Stimulated activated naive B cell treated with anti-CD40 and anti-IgM and Interleukin-4, amounts not matched to agents 10 μg/mL and 1 μg/mL and 100 μg/mL, for 72 hours (primary cell): ENCODE measurements around the gene PSMD1.
"Not testable (repeated sequence)": the region's sequence is repeated elsewhere in the genome, so short reads cannot be mapped to it uniquely, and the experiment has no call there.

Experiments used
- ATAC-seq, 2 donors: fragments of 150-1000 bp; cut with Tn5 transposase; replicated peaks; 2 replicates each; pipeline ENCODE4 v1.10.0; 2021; ENCODE audit warnings: moderate library complexity in 1 of 2
- DNase-seq: peaks from one replicate; pipeline ENCODE4 v3.0.0; 2021
- H3K27ac Mint-ChIP-seq: one replicate; pipeline ENCODE4 v1.8.0; 2022; ENCODE audit warnings: mild to moderate bottlenecking, mixed read lengths
- H3K27me3 Mint-ChIP-seq, 2 donors: one replicate each; pipeline ENCODE4 v1.8.0; 2022; ENCODE audit warnings: mixed read lengths in 2 of 2
- H3K36me3 Mint-ChIP-seq, 2 donors: one replicate each; pipeline ENCODE4 v1.8.0; 2022; ENCODE audit warnings: mixed read lengths in 2 of 2, mild to moderate bottlenecking in 1 of 2
- H3K4me1 Mint-ChIP-seq, 2 donors: one replicate each; pipeline ENCODE4 v1.8.0; 2022; ENCODE audit warnings: mixed read lengths in 2 of 2, mild to moderate bottlenecking in 1 of 2
- H3K4me3 Mint-ChIP-seq, 2 donors: one replicate each; pipeline ENCODE4 v1.8.0; 2022; ENCODE audit warnings: mild to moderate bottlenecking in 2 of 2, mixed read lengths in 2 of 2, moderate library complexity in 1 of 2
- H3K9me3 Mint-ChIP-seq, 2 donors: one replicate each; pipeline ENCODE4 v1.8.0; 2022; ENCODE audit warnings: mixed read lengths in 2 of 2, mild to moderate bottlenecking in 1 of 2

Gene PSMD1

DNA sequence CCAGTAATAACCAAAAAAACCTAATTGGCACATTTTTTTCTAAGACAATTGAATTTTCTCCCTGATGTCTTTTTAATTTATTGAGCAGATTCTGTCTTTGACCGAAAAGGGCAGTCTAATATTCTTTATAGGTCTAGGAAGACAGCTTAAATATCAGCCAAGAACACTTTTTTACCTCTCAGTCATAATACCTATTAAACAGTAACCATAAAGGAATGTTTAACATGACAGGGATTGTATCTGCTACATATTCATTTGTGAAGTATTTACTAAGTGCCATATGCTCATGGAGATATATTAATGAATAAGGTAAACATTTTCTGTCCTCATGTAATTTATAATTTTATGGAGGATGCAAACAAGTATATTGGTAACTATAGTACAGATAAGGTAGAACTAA is 71.3 kb downstream of the PSMD1 start:
- no peak overlapping the region for H3K27ac Mint-ChIP-seq
- peaks cover 10 to 13% of the 10 kb centered on the region in 2 donors for H3K4me1 Mint-ChIP-seq
- no peaks in the 10 kb centered on the region for H3K27me3 Mint-ChIP-seq
- DNase-seq (no peak), ATAC-seq (no peak)
- H3K4me3 Mint-ChIP-seq: no peak overlapping the region
- H3K9me3 Mint-ChIP-seq: no peaks in the 10 kb centered on the region
- peaks cover 10 to 22% of the 10 kb centered on the region in 2 donors for H3K36me3 Mint-ChIP-seq

GRCh38 chr2:231128541-231128940 is 71.9 kb downstream of the PSMD1 start:
- DNase-seq (no peak), ATAC-seq (no peak)
- Mint-ChIP-seq H3K27me3 (no peaks in the 10 kb centered on the region), H3K4me3 (no peak overlapping the region), H3K27ac (no peak overlapping the region), H3K36me3 (peaks cover 10 to 23% of the 10 kb centered on the region in 2 donors), H3K4me1 (peaks cover 8 to 10% of the 10 kb centered on the region in 2 donors), H3K9me3 (no peaks in the 10 kb centered on the region)

GRCh38 chr2:231129216-231129615 is 72.5 kb downstream of the PSMD1 start:
- ATAC-seq: no peak
- Mint-ChIP-seq H3K27ac (no peak overlapping the region), H3K9me3 (no peaks in the 10 kb centered on the region), H3K4me1 (peaks cover 8 to 11% of the 10 kb centered on the region in 2 donors), H3K27me3 (no peaks in the 10 kb centered on the region), H3K36me3 (peaks cover 10 to 23% of the 10 kb centered on the region in 2 donors), H3K4me3 (no peak overlapping the region)
- no peak for DNase-seq

- no peaks in the 10 kb centered on the region for H3K27me3 Mint-ChIP-seq
- DNase-seq (no peak), ATAC-seq (no peak)
- no peak overlapping the region for H3K4me3 Mint-ChIP-seq
- H3K4me1 Mint-ChIP-seq: peaks cover 8 to 17% of the 10 kb centered on the region in 2 donors
- H3K9me3 Mint-ChIP-seq: no peaks in the 10 kb centered on the region
- H3K36me3 Mint-ChIP-seq: peaks cover 10 to 23% of the 10 kb centered on the region in 2 donors
- no peak overlapping the region for H3K27ac Mint-ChIP-seq
These were observed 73.8 kb downstream of the PSMD1 start for GRCh38 chr2:231130336-231131056.

DNA sequence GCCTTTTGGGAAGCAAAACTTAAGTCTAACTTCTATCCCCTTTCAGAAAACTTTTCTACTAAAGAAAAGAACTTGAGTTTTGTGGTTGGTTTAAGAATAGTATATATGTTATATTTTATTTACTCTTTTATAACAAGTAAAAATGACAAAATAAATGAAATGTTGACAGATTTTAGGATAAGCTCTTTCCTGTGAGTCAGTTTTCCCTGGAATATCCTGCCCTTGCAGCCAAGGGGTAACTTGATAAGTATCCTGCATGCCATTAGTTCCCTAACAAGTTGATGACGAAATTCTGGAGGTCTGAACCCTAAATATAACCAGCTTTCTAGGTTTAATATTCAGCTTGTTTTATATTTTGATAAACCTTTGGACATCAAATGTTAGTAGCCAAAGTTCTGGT is 75.5 kb downstream of the PSMD1 start:
- no peak overlapping the region for H3K4me3 Mint-ChIP-seq
- ATAC-seq: no peak

DNA sequence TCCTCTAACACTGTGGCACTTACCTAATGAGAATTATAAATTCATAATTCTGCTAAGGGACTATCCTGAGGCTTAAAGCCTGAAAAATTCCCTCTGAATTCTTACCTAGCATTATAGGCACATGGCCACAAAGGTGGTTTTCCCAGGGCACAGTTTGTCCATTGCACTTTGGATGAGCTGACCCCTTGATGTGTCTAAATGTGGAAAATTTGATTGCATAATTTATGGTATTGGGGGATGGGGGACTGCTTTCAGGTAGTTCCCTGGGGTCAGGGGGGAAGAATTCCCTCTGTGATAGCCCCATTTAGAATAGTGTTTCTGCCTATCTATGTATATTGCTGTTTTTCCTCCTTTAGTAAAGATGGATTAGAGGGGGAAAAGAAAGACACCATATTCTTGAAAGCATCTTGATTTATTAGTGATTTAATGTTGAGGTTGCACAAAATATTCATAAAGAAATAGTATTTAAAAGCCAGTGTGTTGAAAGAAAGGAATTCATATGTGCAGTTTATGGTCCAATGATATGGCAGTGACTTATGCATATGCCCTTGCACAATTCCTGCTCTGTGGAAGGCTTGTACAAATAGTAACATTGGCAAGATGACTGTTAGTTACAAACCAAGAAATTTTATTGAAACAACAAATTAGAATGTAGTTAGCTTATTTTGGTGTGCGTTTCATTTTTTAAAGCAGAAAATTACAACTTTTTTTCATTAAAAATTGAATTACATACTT is 76.9 kb downstream of the PSMD1 start:
- Mint-ChIP-seq H3K27ac (no peak overlapping the region), H3K9me3 (no peaks in the 10 kb centered on the region), H3K4me3 (no peak overlapping the region), H3K36me3 (peaks cover 16 to 20% of the 10 kb centered on the region in 2 donors), H3K27me3 (no peaks in the 10 kb centered on the region), H3K4me1 (peaks cover 11 to 21% of the 10 kb centered on the region in 2 donors)
- DNase-seq (no peak), ATAC-seq (no peak)

More for the DNA sequence above, 75.5 kb downstream of the PSMD1 start:
- Mint-ChIP-seq H3K36me3 (peaks cover 12 to 23% of the 10 kb centered on the region in 2 donors), H3K9me3 (no peaks in the 10 kb centered on the region), H3K27ac (no peak overlapping the region), H3K4me1 (peaks cover 11 to 17% of the 10 kb centered on the region in 2 donors), H3K27me3 (no peaks in the 10 kb centered on the region)
- DNase-seq: no peak

GRCh38 chr2:231134910-231135655 is 78.4 kb downstream of the PSMD1 start:
- peaks cover 21 to 27% of the 10 kb centered on the region in 2 donors for H3K36me3 Mint-ChIP-seq
- no peak overlapping the region for H3K4me3 Mint-ChIP-seq
- H3K27ac Mint-ChIP-seq: no peak overlapping the region

DNA sequence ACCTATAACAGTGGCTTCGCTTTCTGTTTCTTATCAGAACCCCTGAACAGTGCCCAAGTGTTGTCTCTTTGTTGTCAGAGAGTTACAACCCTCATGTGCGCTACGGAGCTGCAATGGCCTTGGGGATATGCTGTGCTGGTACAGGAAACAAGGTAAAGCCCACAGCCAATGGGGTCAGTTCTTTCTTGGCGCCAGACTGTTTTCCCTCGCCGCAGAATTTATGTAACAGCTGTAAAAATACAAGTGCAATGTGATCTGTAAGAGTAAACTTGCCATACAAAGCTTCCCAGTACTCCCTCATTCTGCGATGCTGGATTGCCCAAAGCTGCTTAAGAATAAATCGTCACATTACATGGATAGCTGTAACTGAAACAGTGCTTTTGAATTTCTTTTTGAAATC is 82.0 kb downstream of the PSMD1 start:
- ATAC-seq: no peak
- H3K4me3 Mint-ChIP-seq: no peak overlapping the region
- H3K27me3 Mint-ChIP-seq: no peaks in the 10 kb centered on the region
- peaks cover 17 to 18% of the 10 kb centered on the region in 2 donors for H3K36me3 Mint-ChIP-seq
- no peak for DNase-seq
- no peaks in the 10 kb centered on the region for H3K9me3 Mint-ChIP-seq
- H3K4me1 Mint-ChIP-seq: peaks cover 5 to 12% of the 10 kb centered on the region in 2 donors
- no peak overlapping the region for H3K27ac Mint-ChIP-seq

More at GRCh38 chr2:231134910-231135655, 78.4 kb downstream of the PSMD1 start:
- no peaks in the 10 kb centered on the region for H3K9me3 Mint-ChIP-seq
- H3K27me3 Mint-ChIP-seq: no peaks in the 10 kb centered on the region
- no peak for DNase-seq
- peaks cover 11 to 21% of the 10 kb centered on the region in 2 donors for H3K4me1 Mint-ChIP-seq
- ATAC-seq: no peak

- Mint-ChIP-seq H3K4me3 (no peak overlapping the region), H3K27ac (no peak overlapping the region), H3K36me3 (peaks cover 17 to 18% of the 10 kb centered on the region in 2 donors), H3K4me1 (peaks cover 2 to 4% of the 10 kb centered on the region in 2 donors), H3K27me3 (no peaks in the 10 kb centered on the region), H3K9me3 (no peaks in the 10 kb centered on the region)
- ATAC-seq: no peak
- no peak for DNase-seq
These were observed 83.1 kb downstream of the PSMD1 start for GRCh38 chr2:231139796-231140195.

- H3K27me3 Mint-ChIP-seq, H3K4me1 Mint-ChIP-seq, DNase-seq, ATAC-seq, H3K9me3 Mint-ChIP-seq, H3K27ac Mint-ChIP-seq, H3K4me3 Mint-ChIP-seq: not testable (repeated sequence)
- H3K36me3 Mint-ChIP-seq: peaks cover 17 to 22% of the 10 kb centered on the region in 2 donors
These were observed 84.1 kb downstream of the PSMD1 start for GRCh38 chr2:231140808-231141207.

- Mint-ChIP-seq H3K27me3 (no peaks in the 10 kb centered on the region), H3K9me3 (no peaks in the 10 kb centered on the region), H3K36me3 (peaks cover 20 to 38% of the 10 kb centered on the region in 2 donors), H3K4me3 (no peak overlapping the region), H3K27ac (no peak overlapping the region), H3K4me1 (no peaks in the 10 kb centered on the region)
- ATAC-seq (no peak), DNase-seq (no peak)
These were observed 88.2 kb downstream of the PSMD1 start for GRCh38 chr2:231144896-231145295.

DNA sequence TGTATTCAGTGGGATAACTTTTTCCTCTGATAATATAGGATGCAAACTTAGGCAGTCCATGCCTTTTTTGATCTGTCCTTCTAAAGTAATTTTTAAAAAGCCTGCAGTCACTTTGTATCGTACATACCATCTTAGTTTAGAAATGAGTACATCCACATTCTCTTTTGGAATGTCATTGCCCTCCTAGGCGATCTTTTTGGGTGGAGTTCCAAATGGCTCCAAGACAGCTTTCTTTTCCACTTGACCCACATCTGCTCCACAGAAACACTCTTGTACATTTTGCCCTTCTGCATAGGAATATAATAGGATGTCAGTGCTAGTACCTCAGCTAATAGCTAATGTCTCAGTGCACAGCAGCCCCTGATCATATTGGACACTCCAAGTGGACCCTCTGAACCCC is 90.0 kb downstream of the PSMD1 start:
- no peak for DNase-seq
- Mint-ChIP-seq H3K9me3 (no peaks in the 10 kb centered on the region), H3K27ac (no peak overlapping the region), H3K36me3 (peaks cover 22 to 38% of the 10 kb centered on the region in 2 donors), H3K27me3 (no peaks in the 10 kb centered on the region), H3K4me1 (no peaks in the 10 kb centered on the region), H3K4me3 (no peak overlapping the region)
- no peak for ATAC-seq

DNA sequence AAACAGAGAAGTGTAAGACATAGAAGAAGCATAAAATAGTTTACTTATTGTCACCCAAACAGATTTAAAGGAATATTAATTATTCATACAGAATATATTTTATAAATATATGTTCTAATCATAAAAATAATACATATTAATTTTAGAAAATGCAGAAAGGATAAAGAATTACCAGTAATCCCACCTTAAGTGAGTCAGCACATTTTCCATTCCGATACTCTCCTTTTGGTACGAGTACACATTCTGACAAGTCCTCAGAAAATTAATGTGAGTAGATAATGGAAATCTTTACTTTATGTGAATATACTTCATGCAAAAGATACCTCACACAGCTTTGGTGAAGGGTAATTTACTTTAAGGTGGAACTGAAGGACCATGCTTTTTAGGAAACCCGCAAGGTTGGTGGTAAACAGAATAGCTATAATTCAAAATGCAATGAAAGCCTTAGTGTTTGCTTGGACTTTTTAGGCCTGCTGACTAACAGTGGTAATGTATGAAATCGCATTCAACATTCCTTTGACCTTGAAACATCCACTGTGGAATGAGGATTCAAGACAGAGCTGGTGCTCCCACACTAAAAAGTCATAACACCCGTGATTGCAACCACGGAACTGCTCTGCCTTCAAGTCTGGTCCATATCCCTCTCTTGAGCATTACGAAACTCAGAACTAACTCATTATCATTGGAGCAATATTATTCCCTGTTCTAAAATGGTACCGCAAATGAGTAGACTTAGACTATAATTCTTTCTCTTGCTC is 96.3 kb downstream of the PSMD1 start:
- no peaks in the 10 kb centered on the region for H3K27me3 Mint-ChIP-seq
- H3K4me3 Mint-ChIP-seq: no peak overlapping the region
- peaks cover 24 to 44% of the 10 kb centered on the region in 2 donors for H3K36me3 Mint-ChIP-seq
- DNase-seq (no peak), ATAC-seq (no peak)
- H3K4me1 Mint-ChIP-seq: peaks cover 2 to 5% of the 10 kb centered on the region in 2 donors
- H3K27ac Mint-ChIP-seq: no peak overlapping the region
- no peaks in the 10 kb centered on the region for H3K9me3 Mint-ChIP-seq

- H3K27me3 Mint-ChIP-seq: no peaks in the 10 kb centered on the region
- H3K4me3 Mint-ChIP-seq: no peak overlapping the region
- ATAC-seq (no peak), DNase-seq (no peak)
- no peaks in the 10 kb centered on the region for H3K9me3 Mint-ChIP-seq
- H3K27ac Mint-ChIP-seq: peak overlapping the region; percentile 16
- H3K36me3 Mint-ChIP-seq: peaks cover 20 to 51% of the 10 kb centered on the region in 2 donors
- H3K4me1 Mint-ChIP-seq: peaks cover 22 to 43% of the 10 kb centered on the region in 2 donors
These were observed 102.6 kb downstream of the PSMD1 start for GRCh38 chr2:231159306-231159705.
